Activated T-cell treated with anti-CD3 and anti-CD28 coated beads, Interleukin-2, amount 50 U/mL, for 1 hour (primary cell): ENCODE data around the gene TMEM154.

Experiments
- DNase-seq: peaks from one replicate; pipeline ENCODE4 v3.0.0-alpha.2; 2020

Gene TMEM154

DNA sequence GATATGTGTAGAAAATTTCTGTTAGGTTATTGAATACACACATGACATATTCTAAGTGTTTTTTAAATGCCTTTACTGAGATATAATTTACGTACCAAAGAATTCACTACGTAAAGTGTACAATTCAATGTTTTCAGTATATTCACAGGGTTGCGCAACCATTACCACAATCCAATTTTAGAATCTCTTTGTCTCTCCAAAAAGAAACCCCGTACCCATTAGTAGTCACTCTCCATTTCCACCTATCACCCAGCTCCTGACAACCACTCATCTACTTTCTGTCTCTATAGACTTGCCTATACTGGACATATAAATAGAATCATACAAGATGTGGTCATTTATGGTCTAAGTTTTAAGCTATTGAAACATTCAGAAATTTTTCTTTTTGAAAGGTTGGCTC lies 90.9 kb downstream of the TMEM154 start:
- DNase-seq: no peak

GRCh38 chr4:152587127-152587526 lies 92.7 kb downstream of the TMEM154 start:
- DNase-seq: no peak

GRCh38 chr4:152586668-152587067 lies 93.1 kb downstream of the TMEM154 start:
- no peak for DNase-seq

GRCh38 chr4:152585023-152585441 lies 94.8 kb downstream of the TMEM154 start:
- DNase-seq: no peak

- no peak for DNase-seq
Measured at GRCh38 chr4:152581536-152582160, 98.1 kb downstream of the TMEM154 start.

DNA sequence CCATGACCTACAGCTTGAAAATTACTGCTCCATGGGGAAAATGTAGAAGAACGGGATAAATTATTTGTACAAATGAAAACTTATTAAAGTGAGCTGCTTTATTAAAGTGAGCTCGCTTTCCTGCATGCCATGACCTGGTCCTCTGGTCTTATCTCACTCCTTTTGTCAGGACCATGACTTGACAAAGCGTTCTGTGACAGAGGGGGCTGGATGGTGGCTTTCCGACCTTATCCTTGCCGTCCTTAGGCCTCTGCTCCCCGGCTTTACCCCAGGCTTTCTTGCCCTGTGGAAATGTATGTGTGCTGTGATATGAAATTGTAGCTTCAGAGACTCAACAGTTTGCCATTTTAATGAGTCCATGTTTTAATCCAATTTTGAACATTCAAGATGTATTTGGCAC lies 99.9 kb downstream of the TMEM154 start:
- no peak for DNase-seq

DNA sequence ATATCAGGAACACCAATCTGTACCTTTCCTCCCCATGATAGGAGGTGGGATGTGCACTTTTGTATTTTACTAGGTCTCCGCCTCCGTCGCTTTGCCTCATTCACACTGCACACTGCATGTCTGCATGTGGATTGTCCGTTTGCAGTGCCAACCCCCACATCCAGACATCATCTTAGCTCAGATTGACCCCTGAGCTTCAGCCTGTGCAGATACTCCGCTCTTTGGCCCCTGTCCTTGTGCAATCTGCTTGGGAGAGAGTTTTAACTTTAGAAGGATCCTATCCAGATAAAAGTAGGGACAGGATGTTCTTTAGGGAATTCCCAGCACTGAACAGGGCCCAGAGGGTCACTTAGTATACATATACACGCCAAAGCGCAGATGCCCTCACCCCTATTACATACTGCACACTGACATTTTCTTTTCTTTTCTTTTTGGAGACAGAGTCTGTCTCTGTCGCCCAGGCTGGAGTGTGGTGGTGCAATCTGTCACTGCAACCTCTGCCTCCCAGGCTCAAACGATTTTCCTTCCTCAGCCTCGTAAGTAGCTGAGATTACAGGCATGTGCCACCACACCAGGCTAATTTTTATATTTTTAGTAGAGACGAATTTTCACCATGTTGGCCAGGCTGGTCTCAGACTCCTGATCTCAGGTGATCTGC lies 100.6 kb downstream of the TMEM154 start:
- no peak for DNase-seq

DNA sequence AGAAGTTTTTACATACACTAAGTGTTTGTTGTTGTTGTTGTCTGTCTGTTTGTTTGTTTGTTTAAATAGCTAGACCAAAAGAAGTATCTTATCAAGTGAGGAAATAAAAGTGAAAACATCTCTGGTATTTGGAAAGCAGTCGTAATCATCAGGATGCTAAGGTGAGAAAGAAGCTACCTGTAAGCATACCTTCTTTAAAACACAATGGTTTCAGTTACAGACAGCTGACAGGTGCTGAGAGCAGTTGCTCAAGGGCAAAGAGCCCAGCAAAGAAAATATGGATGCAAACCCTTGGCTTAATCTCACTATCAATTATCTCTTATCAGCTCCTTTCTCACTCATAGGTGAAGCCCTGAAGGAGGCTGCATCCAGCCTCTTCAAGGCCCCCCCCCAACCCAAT lies 101.1 kb downstream of the TMEM154 start:
- DNase-seq: no peak

- DNase-seq: no peak
Measured at GRCh38 chr4:152577708-152578396, 101.9 kb downstream of the TMEM154 start.

DNA sequence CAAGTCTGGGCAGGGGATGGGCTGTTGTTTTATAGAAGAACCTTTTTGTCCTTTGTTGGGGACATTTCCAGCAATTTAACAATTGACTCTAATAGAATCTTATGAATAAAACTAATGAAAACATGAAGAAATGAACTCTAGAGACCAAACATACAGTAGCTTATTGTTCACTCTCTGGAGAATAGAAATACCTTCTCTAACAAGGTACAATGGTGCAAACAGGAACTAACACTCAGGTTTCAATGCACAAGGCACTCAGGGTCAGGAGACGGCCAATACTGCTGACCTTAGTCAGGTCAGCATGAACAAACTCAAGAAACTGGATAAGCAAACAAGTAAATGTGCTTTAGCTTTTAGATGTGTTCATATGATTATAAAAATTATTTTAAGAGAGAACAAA lies 104.3 kb downstream of the TMEM154 start:
- no peak for DNase-seq

DNA sequence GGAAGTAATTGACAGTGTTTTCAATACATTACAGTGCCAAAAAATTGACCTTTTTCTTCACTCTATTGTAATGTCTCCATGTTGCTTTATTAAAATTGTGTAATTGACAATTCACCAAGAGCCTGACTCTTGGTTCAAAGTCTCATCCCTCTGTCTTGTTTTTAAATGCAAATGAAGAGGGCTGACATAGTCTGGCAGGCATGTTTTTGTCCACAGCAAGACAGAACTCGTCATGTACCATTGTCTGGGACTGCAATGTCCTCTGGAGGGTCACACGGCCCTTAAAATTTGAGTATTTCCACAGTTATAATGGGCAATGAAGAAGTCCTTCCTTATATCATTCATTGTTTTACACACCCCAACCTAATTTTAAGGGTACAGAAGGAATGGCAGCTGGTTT lies 105.9 kb downstream of the TMEM154 start:
- DNase-seq: no peak

- no peak for DNase-seq
Measured at GRCh38 chr4:152572417-152573086, 107.2 kb downstream of the TMEM154 start.

- no peak for DNase-seq
Measured at GRCh38 chr4:152571770-152572169, 108.0 kb downstream of the TMEM154 start.

- no peak for DNase-seq
Measured at GRCh38 chr4:152571296-152571695, 108.5 kb downstream of the TMEM154 start.
